A673 (cell line): Measurements from ENCODE around the gene GLB1L2.

ENCODE experiments used
- EZH2 ChIP-seq: fragments of 200-600 bp; sonication (generic); IDR thresholded peaks from 2 replicates; pipeline ENCODE4 v1.6.1; 2017; ENCODE audit warnings: borderline replicate concordance, low read depth, mild to moderate bottlenecking, mixed read lengths, antibody characterized with exemption, low read length; ENCODE audit not compliant: poor library complexity, severe bottlenecking
- TF ChIP-seq, protein P1 (sequence below): fragments of 300-800, 200-600 bp; sonication (generic); conservative IDR thresholded peaks from 2 replicates; pipeline ENCODE4 v1.5.1; 2017; ENCODE audit warnings: low read depth, mild to moderate bottlenecking, antibody characterized with exemption, low read length, moderate library complexity, mixed read lengths

GRCh38 chr11:134414766-134415765 is 83.3 kb downstream of the GLB1L2 start:
- no peak for TF ChIP-seq EZH2
- TF ChIP-seq, protein P1, sequence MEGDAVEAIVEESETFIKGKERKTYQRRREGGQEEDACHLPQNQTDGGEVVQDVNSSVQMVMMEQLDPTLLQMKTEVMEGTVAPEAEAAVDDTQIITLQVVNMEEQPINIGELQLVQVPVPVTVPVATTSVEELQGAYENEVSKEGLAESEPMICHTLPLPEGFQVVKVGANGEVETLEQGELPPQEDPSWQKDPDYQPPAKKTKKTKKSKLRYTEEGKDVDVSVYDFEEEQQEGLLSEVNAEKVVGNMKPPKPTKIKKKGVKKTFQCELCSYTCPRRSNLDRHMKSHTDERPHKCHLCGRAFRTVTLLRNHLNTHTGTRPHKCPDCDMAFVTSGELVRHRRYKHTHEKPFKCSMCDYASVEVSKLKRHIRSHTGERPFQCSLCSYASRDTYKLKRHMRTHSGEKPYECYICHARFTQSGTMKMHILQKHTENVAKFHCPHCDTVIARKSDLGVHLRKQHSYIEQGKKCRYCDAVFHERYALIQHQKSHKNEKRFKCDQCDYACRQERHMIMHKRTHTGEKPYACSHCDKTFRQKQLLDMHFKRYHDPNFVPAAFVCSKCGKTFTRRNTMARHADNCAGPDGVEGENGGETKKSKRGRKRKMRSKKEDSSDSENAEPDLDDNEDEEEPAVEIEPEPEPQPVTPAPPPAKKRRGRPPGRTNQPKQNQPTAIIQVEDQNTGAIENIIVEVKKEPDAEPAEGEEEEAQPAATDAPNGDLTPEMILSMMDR: no peak
